Measurements from ENCODE around the gene MREG. TPM values are rescaled to one million over a fixed set of nuclear protein-coding genes. Genes with fewer than 3 reads are reported as not detected.

MREG gene
- total and polyA plus RNA-seq, 10 of the 15 experiments (the other 5 are each of a cell fraction or from before 2014, with no cell fraction given): 6.9 to 45.0 (median 28.5) TPM

- H3K4me2 ChIP-seq (ENCODE audit: control insufficient read depth, insufficient read depth): peak overlapping the region; percentile 64
- TF ChIP-seq TARDBP (IDR thresholded peaks at IDR 0.05; ENCODE audit: borderline replicate concordance) (no peak), POU2F2 (IDR thresholded peaks at IDR 0.05; ENCODE audit: borderline replicate concordance, low read depth, low read length) (no peak), CBX5 (IDR thresholded peaks at IDR 0.05; ENCODE audit: low read depth) (no peak), ETV6 (conservative IDR thresholded peaks at IDR 0.05 in 1 of 2, IDR thresholded peaks at IDR 0.05 in 1 of 2; ENCODE audit: borderline replicate concordance in 1 of 2, low read depth in 1 of 2) (peak in 1 of 2 experiments; percentile 63; a peak in 1 of 4 replicates), SMAD1 (IDR thresholded peaks at IDR 0.05; ENCODE audit: low read depth, partially characterized antibody) (no peak), CEBPB (IDR thresholded peaks at IDR 0.05; ENCODE audit: borderline replicate concordance in 1 of 2, low read depth in 2 of 2, low read length in 2 of 2) (peak in 1 of 2 experiments; percentile 63; a peak in 1 of 4 replicates), ZNF687 (IDR thresholded peaks at IDR 0.05) (peak; percentile 49; the same call in 1 of the 2 replicates), JUND (IDR thresholded peaks at IDR 0.05; ENCODE audit: low read depth, low read length) (peak; percentile 94), RUNX3 (IDR thresholded peaks at IDR 0.05; ENCODE audit: low read length) (peak; percentile 81), ZNF217 (IDR thresholded peaks at IDR 0.05) (peak; percentile 69; the same call in 1 of the 2 replicates), RBBP5 (conservative IDR thresholded peaks at IDR 0.05) (no peak), ZNF274 (IDR thresholded peaks at IDR 0.05; ENCODE audit: insufficient read depth, insufficient read length) (no peak), RFX5 (IDR thresholded peaks at IDR 0.05; ENCODE audit: low read depth, low read length) (no peak), YBX1 (IDR thresholded peaks at IDR 0.05) (no peak), NFXL1 (IDR thresholded peaks at IDR 0.05; ENCODE audit: borderline replicate concordance) (no peak), IRF4 (IDR thresholded peaks at IDR 0.05; ENCODE audit: low read depth, low read length) (peak; percentile 97), SRF (IDR thresholded peaks at IDR 0.05; ENCODE audit: low read depth in 2 of 2, low read length in 2 of 2) (no peak), RAD21 (IDR thresholded peaks at IDR 0.05; ENCODE audit: insufficient read depth, low read depth, low read length) (no peak), GATAD2B (conservative IDR thresholded peaks at IDR 0.05; ENCODE audit: low read depth) (peak; percentile 76), USF2 (IDR thresholded peaks at IDR 0.05; ENCODE audit: borderline replicate concordance, low read depth, low read length) (no peak)
Measured at GRCh38 chr2:215917953-215918620, 95.3 kb downstream of the MREG start.

More at GRCh38 chr2:215917953-215918620, 95.3 kb downstream of the MREG start:
- H3K4me3 ChIP-seq: peak overlapping the region; percentile 33; the same call in 1 of the 2 replicates
- CTCF ChIA-PET: interaction anchor here (0.6 to 4.7 kb wide), 21 partner anchors 12 to 957 kb away, joined by 3 to 34 read pairs (median 5); partner anchors contain the start of gene ATIC
- H3K27me3 ChIP-seq (replicated peaks in 1 of 2; ENCODE audit: control insufficient read depth in 2 of 2, insufficient read depth in 2 of 2, low read length in 1 of 2): no peaks in the 10 kb centered on the region
- H3K9me3 ChIP-seq (replicated peaks; ENCODE audit: control insufficient read depth, insufficient read depth, low read length): peaks cover 1% of the 10 kb centered on the region; the same call in 1 of the 3 replicates
- H3K9ac ChIP-seq (ENCODE audit: control insufficient read depth, insufficient read depth, low read length): peak overlapping the region; percentile 4; the same call in 1 of the 2 replicates
- SMC1A ChIA-PET (ENCODE audit: uncharacterized antibody, unreplicated experiment): interaction anchor here (0.7 to 15.1 kb wide), 38 partner anchors 12 to 1608 kb away, joined by 3 to 185 read pairs (median 5); no protein-coding TSS in a partner anchor
- H3K79me2 ChIP-seq (ENCODE audit: control insufficient read depth, insufficient read depth, low read length): no peaks in the 10 kb centered on the region
- ATAC-seq (peak; percentile 74), DNase-seq (ENCODE audit: low read depth, low spot score) (peak; percentile 83), FAIRE-seq (peak; percentile 41)
- BruUV-seq (replicated peaks): no TSS peak
- H4K20me1 ChIP-seq (ENCODE audit: control insufficient read depth, insufficient read depth): no peaks in the 10 kb centered on the region
- H3K36me3 ChIP-seq (ENCODE audit: control insufficient read depth in 2 of 2, insufficient read depth in 2 of 2, low read length in 1 of 2): no peaks in the 10 kb centered on the region
- in situ Hi-C loops (cut with MboI) (loop anchor here (25.0 kb wide), 1 partner anchor 456 kb away; no protein-coding TSS in a partner anchor), intact Hi-C loops (cut with micrococcal nuclease; ENCODE audit: unreplicated experiment) (loop anchor here (1.0 to 5.0 kb wide), 9 partner anchors 36 to 1111 kb away; partner anchors contain the start of genes BARD1 and FN1)
- WGBS (ENCODE audit: insufficient coverage, insufficient replicate concordance, low lambda C conversion rate, missing lambda C conversion rate): 1% methylated on average over 3 of the region's 3 CpGs
- RAD21 ChIA-PET (ENCODE audit: unreplicated experiment): interaction anchor here (0.8 to 2.8 kb wide), 35 partner anchors 10 to 1087 kb away, joined by 3 to 17 read pairs (median 4); partner anchors contain the start of gene ATIC
- peak overlapping the region; percentile 57 for H3K27ac ChIP-seq (ENCODE audit: control insufficient read depth, insufficient read depth)
- H3K4me1 ChIP-seq (ENCODE audit: control insufficient read depth, insufficient read depth, low read length): peaks cover 25% of the 10 kb centered on the region
- POLR2A ChIA-PET: interaction anchor here (0.7 to 1.0 kb wide), 2 partner anchors 37 to 78 kb away, joined by 3 to 4 read pairs; no protein-coding TSS in a partner anchor
- H2AFZ ChIP-seq (ENCODE audit: control insufficient read depth, low read depth, low read length): peak overlapping the region; percentile 50
